Stimulated activated CD8-positive, alpha-beta memory T cell treated with anti-CD3 and anti-CD28 coated beads, Interleukin-2, amount 100 ng/mL, for 1 hour (primary cell): ENCODE data around the gene OR2Y1.
"Not testable (repeated sequence)": the region's sequence is repeated elsewhere in the genome, so short reads cannot be mapped to it uniquely, and the experiment has no call there.

Experiments used
- DNase-seq, 2 donors: peaks; one replicate each; pipeline ENCODE4 v3.0.0-alpha.2; 2020; ENCODE audit warnings: low read depth in 2 of 2

OR2Y1 gene

GRCh38 chr5:180740953-180741352 lies 1.1 kb upstream of the OR2Y1 start:
- DNase-seq, result not testable (repeated sequence)

GRCh38 chr5:180739271-180739670 lies 587 bp downstream of the OR2Y1 start:
- no peak for DNase-seq

- DNase-seq, result no peak
These were observed 3.3 kb downstream of the OR2Y1 start for GRCh38 chr5:180736536-180736935.

GRCh38 chr5:180724944-180725343 lies 14.9 kb downstream of the OR2Y1 start:
- no peak for DNase-seq

- no peak for DNase-seq
These were observed 15.9 kb downstream of the OR2Y1 start for GRCh38 chr5:180723936-180724335.

GRCh38 chr5:180720486-180720885 lies 19.4 kb downstream of the OR2Y1 start:
- no peak for DNase-seq

GRCh38 chr5:180719781-180720180 lies 20.1 kb downstream of the OR2Y1 start:
- no peak for DNase-seq

GRCh38 chr5:180718810-180719453 lies 20.9 kb downstream of the OR2Y1 start:
- no peak for DNase-seq

- DNase-seq, result no peak
These were observed 21.9 kb downstream of the OR2Y1 start for GRCh38 chr5:180717989-180718388.

- no peak for DNase-seq
These were observed 35.5 kb downstream of the OR2Y1 start for GRCh38 chr5:180704362-180704761.

GRCh38 chr5:180703912-180704311 lies 35.9 kb downstream of the OR2Y1 start:
- no peak for DNase-seq

- DNase-seq, result not testable (repeated sequence)
These were observed 36.5 kb downstream of the OR2Y1 start for GRCh38 chr5:180703371-180703770.

- not testable (repeated sequence) for DNase-seq
These were observed 39.4 kb downstream of the OR2Y1 start for GRCh38 chr5:180700440-180700839.

- DNase-seq, result no peak
These were observed 40.8 kb downstream of the OR2Y1 start for GRCh38 chr5:180699042-180699441.

- no peak for DNase-seq
These were observed 43.7 kb downstream of the OR2Y1 start for GRCh38 chr5:180696116-180696515.

- DNase-seq, result no peak
These were observed 47.4 kb downstream of the OR2Y1 start for GRCh38 chr5:180692429-180692828.

GRCh38 chr5:180691046-180691445 lies 48.8 kb downstream of the OR2Y1 start:
- no peak for DNase-seq

GRCh38 chr5:180690562-180690961 lies 49.3 kb downstream of the OR2Y1 start:
- DNase-seq, result no peak

GRCh38 chr5:180689775-180690174 lies 50.1 kb downstream of the OR2Y1 start:
- DNase-seq, result no peak
